Erythroblast (primary cell): ENCODE results near the gene NDUFAF4.

Experiments
- GATA1 ChIP-seq: IDR thresholded peaks from 2 replicates; pipeline ENCODE4 v1.6.1; 2011; ENCODE audit warnings: low read depth, mild to moderate bottlenecking, control low read depth, low read length, moderate library complexity
- POLR2A ChIP-seq: IDR thresholded peaks from 2 replicates; pipeline ENCODE4 v1.6.1; 2011; ENCODE audit warnings: mild to moderate bottlenecking, low read length

DNA sequence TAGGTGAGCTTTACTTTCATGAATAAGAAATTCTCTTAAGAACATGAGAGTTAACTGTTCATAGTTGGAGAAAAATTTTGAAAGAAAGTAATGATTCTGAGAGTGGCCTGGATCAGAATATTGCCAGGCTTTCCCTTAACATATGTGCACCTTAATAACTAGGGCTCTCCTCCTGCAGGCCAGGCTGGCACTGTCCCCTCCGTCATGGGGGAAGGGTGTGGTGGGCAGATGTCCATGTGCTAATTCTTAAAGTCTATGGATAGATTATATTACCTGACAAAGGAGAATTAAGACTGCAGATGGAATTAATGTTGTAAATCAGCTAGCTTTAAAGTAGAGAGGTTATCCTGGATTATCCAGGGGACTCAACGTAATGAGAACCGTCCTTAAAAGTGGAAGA, 15.9 kb upstream of the NDUFAF4 start:
- TF ChIP-seq POLR2A (no peak), GATA1 (no peak)
